ENCODE measurements around the gene EEF1G. TPM values are rescaled to one million over a fixed set of nuclear protein-coding genes. Genes with fewer than 3 reads are reported as not detected.
"Not testable (repeated sequence)": the region's sequence is repeated elsewhere in the genome, so short reads cannot be mapped to it uniquely, and the experiment has no call there.

EEF1G gene
- total RNA-seq, 2 experiments from 2014 or later, result 1,058 to 1,098 TPM

DNA sequence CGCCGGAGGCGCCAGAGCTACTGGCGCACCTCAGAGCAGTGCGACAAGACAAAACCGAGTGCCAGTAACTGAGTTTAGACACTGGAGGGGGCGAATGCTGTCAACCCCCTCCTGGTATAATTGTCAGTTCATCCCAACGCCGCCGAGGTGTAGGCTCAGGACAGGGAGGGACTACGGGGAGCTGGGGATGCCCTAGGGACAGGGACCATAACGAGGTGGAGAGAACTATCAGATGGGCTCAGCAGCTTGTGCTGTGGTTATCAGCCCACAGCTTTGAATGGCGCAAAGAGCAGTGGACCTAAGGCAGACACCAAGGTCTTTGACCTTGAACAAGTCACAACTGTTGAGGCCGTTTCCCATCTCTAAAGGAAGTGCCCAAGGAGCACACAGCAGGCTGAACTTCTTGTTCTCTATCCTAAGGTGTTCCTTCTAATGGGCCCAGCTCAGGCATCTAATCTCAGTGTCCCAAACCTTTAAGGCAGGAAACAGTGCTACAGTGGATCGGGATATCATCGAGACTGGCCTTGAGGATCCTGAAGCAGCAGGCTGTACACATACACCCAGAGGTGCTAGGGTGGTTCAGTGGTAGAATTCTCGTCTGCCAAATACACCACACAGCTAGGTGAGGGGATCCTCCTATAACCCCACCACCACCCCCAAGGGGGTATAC lies 18.6 kb upstream of the EEF1G start:
- peak overlapping the region; percentile 93 for H3K27ac Mint-ChIP-seq
- no peaks in the 10 kb centered on the region for H3K27me3 Mint-ChIP-seq (ENCODE audit: low read depth)
- CTCF ChIA-PET, result interaction anchor here (0.7 to 4.7 kb wide), 49 partner anchors 8 to 271 kb away, joined by 3 to 51 read pairs (median 5); partner anchors contain the start of genes B3GAT3, C11orf98, CSKMT and EEF1G

DNA sequence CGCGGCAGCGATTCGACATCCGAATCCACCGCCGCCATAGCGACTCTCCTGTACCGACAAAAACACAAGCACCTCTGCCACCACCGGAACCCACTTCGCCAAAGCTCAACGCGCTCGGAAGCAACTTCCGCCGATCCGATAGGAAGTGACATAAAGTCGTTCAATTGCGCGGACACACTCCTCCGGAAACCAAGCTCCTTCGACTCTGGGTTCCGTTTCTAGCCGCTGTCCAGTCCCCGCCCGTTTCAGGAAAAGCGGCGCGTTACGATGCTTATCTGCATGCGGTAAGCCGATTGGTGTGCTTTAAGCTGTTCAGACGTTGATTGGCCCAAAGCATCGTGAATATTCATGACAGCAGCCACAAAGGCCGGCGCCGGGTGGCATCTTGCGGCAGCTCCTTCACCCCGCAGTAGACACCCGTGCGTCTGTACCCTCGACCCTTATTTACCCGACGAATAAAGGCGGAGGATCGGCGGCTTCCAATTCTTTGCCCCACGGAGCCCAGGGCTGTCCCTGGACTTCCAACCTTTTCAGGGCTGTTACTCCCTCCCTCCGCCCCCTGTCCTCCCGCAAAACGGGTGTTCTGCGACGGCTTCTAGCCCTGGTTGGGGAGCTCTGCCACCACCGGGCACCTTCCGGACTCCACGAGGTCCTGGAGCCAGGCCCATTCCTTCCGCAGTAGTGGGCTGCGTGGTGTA lies 17.9 kb upstream of the EEF1G start, which contains the start of gene TUT1:
Gene TUT1 (minus strand): TSS at position 76 of the 698 bp plus-strand sequence. CDS start 38 bp downstream, at position 38.
- Mint-ChIP-seq H3K27me3 (ENCODE audit: low read depth) (no peaks in the 10 kb centered on the region), H3K4me3 (peak within 1 kb of the TSS; percentile 91), H3K9me3 (ENCODE audit: insufficient read depth) (no peaks in the 10 kb centered on the region), H3K4me1 (ENCODE audit: low read depth) (peaks cover 55% of the 10 kb centered on the region), H3K27ac (peak within 1 kb of the TSS; percentile 93), H3K36me3 (ENCODE audit: low read depth) (peaks cover 59% of the 10 kb centered on the region)
- peak; percentile 88 for ATAC-seq
- ChIA-PET CTCF (interaction anchor here (0.7 to 4.7 kb wide), 47 partner anchors 8 to 272 kb away, joined by 3 to 51 read pairs (median 5); partner anchors contain the start of genes B3GAT3, C11orf98, CSKMT and EEF1G), POLR2A (interaction anchor here (0.6 to 3.5 kb wide), 54 partner anchors 9 to 1638 kb away, joined by 3 to 69 read pairs (median 6); partner anchors contain the start of genes AHNAK, B3GAT3, C11orf98 and CSKMT)
- peak; percentile 99 for DNase-seq

More for the DNA sequence above, 18.6 kb upstream of the EEF1G start:
- Mint-ChIP-seq H3K36me3 (ENCODE audit: low read depth) (peaks cover 64% of the 10 kb centered on the region), H3K9me3 (ENCODE audit: insufficient read depth) (no peaks in the 10 kb centered on the region), H3K4me3 (peak overlapping the region; percentile 91), H3K4me1 (ENCODE audit: low read depth) (peaks cover 58% of the 10 kb centered on the region)
- ATAC-seq (peak; percentile 7), DNase-seq (no peak)
- POLR2A ChIA-PET, result interaction anchor here (0.6 to 3.5 kb wide), 44 partner anchors 8 to 1638 kb away, joined by 3 to 69 read pairs (median 6); partner anchors contain the start of genes B3GAT3, C11orf98, CSKMT and DNAJC4

DNA sequence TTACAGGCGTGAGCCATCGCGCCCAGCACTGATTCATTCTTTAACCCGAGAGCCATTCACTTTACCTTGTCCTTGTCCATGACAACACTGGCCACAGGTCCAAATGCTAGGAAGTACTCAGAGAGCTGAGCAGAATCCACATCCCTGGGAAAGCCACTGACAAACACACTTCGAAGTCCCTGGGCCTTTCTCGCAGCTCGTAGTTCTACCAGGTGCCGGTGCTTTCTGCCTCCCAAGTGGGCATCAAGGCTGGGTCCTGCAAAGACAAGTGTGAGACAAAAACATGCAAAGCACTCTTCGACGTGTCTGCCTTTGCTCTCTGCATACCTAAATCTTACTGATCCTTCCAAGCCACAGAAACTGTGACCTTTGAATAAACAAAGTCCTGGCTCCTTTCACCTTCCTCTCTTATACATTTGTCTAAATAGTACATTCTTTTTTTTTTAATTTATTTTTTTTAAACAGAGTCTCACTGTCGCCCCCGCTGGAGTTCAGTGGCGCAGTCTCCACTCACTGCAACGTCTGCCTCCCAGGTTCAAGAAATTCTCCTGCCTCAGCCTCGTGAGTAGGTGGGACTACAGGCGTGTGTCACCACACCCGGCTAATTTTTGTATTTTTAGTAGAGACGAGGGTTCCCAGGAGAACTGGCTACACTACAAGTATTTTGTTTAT lies 15.4 kb upstream of the EEF1G start:
- Mint-ChIP-seq H3K27ac (no peak overlapping the region), H3K36me3 (ENCODE audit: low read depth) (peaks cover 40% of the 10 kb centered on the region), H3K27me3 (ENCODE audit: low read depth) (no peaks in the 10 kb centered on the region), H3K4me3 (no peak overlapping the region), H3K4me1 (ENCODE audit: low read depth) (peaks cover 39% of the 10 kb centered on the region), H3K9me3 (ENCODE audit: insufficient read depth) (no peaks in the 10 kb centered on the region)
- ChIA-PET POLR2A (interaction anchor here (0.6 to 1.5 kb wide), 4 partner anchors 15 to 252 kb away, joined by 3 to 5 read pairs (median 4); partner anchors contain the start of gene EEF1G), CTCF (interaction anchor here (0.8 to 1.3 kb wide), 3 partner anchors 12 to 164 kb away, joined by 3 to 6 read pairs (median 6); partner anchors contain the start of gene MTA2)
- no peak for DNase-seq
- ATAC-seq, result no peak

DNA sequence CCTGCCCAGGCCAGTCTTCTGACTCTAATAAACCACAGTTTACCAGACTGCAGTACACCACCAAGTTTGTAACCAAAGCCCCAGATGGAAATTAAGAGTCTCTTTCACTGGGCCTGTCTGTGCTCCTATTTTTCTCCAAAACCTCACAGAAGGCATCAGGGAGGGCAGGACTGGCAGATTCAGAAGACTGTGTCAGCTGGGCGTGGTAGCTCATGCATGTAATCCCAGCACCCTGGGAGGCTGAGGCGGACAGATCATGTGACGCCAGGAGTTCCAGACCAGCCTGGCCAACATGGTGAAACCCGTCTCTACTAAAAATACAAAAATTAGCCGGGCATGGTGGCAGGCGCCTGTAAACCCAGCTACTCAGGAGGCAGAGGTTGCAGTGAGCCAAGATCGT lies 11.7 kb upstream of the EEF1G start:
- H3K9me3 Mint-ChIP-seq (ENCODE audit: insufficient read depth); H3K27ac Mint-ChIP-seq; H3K27me3 Mint-ChIP-seq (ENCODE audit: low read depth); ATAC-seq; H3K4me3 Mint-ChIP-seq; DNase-seq: not testable (repeated sequence)
- Mint-ChIP-seq H3K4me1 (ENCODE audit: low read depth) (peaks cover 10% of the 10 kb centered on the region), H3K36me3 (ENCODE audit: low read depth) (peaks cover 34% of the 10 kb centered on the region)
- ChIA-PET CTCF (interaction anchor here (1.1 to 2.5 kb wide), 3 partner anchors 9 to 160 kb away, joined by 3 to 7 read pairs (median 6); no protein-coding TSS in a partner anchor), POLR2A (interaction anchor here (0.7 to 1.1 kb wide), 2 partner anchors 10 to 15 kb away, joined by 3 to 5 read pairs; no protein-coding TSS in a partner anchor)

DNA sequence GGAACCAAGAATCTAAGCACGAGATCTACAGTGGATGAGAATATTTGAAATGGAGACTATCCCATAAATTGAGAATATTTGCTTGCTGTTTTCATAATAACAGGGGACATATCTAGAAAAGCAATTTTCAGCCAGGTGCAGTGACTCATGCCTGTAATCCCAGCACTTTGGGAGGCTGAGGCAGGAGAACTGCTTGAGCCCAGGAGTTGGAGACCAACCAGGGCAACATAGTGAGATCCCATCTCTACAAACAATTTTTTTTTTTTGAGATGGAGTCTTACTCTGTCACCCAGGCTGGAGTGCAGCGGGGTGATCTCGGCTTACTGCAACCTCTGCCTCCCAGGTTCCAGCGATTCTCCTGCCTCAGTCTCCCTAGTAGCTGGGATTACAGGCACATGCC lies 8.0 kb upstream of the EEF1G start:
- H3K36me3 Mint-ChIP-seq (ENCODE audit: low read depth), result peaks cover 33% of the 10 kb centered on the region
- H3K4me1 Mint-ChIP-seq (ENCODE audit: low read depth); H3K27ac Mint-ChIP-seq; ATAC-seq; H3K4me3 Mint-ChIP-seq; DNase-seq; H3K27me3 Mint-ChIP-seq (ENCODE audit: low read depth); H3K9me3 Mint-ChIP-seq (ENCODE audit: insufficient read depth): not testable (repeated sequence)
- POLR2A ChIA-PET, result interaction anchor here (2.2 kb wide), 1 partner anchor 10 kb away, joined by 10 read pairs; the partner anchor contains the start of gene TUT1
- CTCF ChIA-PET, result interaction anchor here (1.0 to 1.3 kb wide), 2 partner anchors 9 to 752 kb away, joined by 3 read pairs; partner anchors contain the start of gene TUT1

DNA sequence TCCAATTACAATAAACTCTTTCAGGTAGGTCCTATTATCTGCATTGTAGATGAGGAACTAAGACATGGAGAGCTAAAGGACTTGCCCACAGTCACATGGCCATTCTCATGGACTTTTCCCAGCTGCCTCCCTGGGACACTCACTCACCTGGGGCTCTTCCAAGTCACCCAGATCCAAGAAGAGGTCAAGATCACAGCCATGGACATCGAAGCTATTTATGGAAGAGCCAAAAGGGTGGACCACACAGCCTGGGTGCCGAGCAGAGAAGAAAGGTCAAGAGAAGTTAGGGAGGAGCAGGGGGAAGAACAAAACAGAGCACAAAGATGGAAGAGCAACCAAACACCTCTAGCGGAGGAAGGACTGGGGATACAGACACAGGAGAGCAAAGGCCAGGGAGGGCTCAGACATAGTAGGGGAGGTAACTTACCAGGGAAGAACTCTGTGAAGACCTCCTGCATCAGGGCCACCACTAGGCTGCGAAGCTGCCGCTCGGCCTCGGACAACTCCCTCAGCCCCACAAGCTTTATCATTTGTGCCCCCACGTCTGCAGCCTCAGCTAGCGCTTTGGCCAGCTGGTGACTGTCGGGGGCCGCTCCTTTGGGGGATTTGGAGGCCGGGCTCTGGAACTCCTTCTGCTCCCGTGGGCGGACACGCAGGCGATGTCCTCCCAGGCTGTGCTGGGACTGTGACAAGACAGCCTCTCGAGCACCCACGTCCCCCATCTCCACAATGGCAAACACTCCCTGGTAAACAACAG lies 7.4 kb upstream of the EEF1G start:
- no peak overlapping the region for H3K27ac Mint-ChIP-seq
- H3K9me3 Mint-ChIP-seq (ENCODE audit: insufficient read depth), result no peaks in the 10 kb centered on the region
- no peak overlapping the region for H3K4me3 Mint-ChIP-seq
- ChIA-PET POLR2A (interaction anchor here (2.2 kb wide), 1 partner anchor 10 kb away, joined by 10 read pairs; the partner anchor contains the start of gene TUT1), CTCF (interaction anchor here (1.0 to 1.3 kb wide), 2 partner anchors 10 to 752 kb away, joined by 3 read pairs; partner anchors contain the start of gene TUT1)
- peaks cover 2% of the 10 kb centered on the region for H3K4me1 Mint-ChIP-seq (ENCODE audit: low read depth)
- no peak for DNase-seq
- peaks cover 36% of the 10 kb centered on the region for H3K36me3 Mint-ChIP-seq (ENCODE audit: low read depth)
- no peak for ATAC-seq
- H3K27me3 Mint-ChIP-seq (ENCODE audit: low read depth), result no peaks in the 10 kb centered on the region

DNA sequence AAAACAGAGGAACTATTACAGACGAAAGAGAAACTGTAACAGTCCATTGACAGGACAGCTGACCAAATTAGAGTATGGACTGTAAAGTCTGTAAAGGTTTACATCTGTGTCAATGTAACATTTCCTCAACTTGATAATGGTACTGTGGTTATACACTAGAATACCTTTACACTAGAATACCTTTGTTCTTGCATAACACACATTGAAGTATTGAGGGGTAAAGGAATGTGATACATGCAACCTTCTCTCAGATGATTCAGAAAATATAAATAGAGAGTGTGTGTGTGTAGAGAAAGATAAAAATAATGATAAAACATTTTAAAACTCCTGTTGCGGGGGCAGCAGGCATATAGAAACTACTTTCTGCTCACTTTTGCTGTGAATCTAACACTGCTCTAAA lies 5.6 kb upstream of the EEF1G start:
- H3K4me3 Mint-ChIP-seq, result no peak overlapping the region
- ATAC-seq (no peak), DNase-seq (no peak)
- H3K27me3 Mint-ChIP-seq (ENCODE audit: low read depth), result no peaks in the 10 kb centered on the region
- peaks cover 17% of the 10 kb centered on the region for H3K4me1 Mint-ChIP-seq (ENCODE audit: low read depth)
- H3K27ac Mint-ChIP-seq, result no peak overlapping the region
- H3K9me3 Mint-ChIP-seq (ENCODE audit: insufficient read depth), result no peaks in the 10 kb centered on the region
- POLR2A ChIA-PET, result interaction anchor here (2.6 kb wide), 1 partner anchor 12 kb away, joined by 13 read pairs; the partner anchor contains the start of gene TUT1
- peaks cover 40% of the 10 kb centered on the region for H3K36me3 Mint-ChIP-seq (ENCODE audit: low read depth)
- CTCF ChIA-PET, result interaction anchor here (1.2 kb wide), 1 partner anchor 10 kb away, joined by 3 read pairs; no protein-coding TSS in a partner anchor

DNA sequence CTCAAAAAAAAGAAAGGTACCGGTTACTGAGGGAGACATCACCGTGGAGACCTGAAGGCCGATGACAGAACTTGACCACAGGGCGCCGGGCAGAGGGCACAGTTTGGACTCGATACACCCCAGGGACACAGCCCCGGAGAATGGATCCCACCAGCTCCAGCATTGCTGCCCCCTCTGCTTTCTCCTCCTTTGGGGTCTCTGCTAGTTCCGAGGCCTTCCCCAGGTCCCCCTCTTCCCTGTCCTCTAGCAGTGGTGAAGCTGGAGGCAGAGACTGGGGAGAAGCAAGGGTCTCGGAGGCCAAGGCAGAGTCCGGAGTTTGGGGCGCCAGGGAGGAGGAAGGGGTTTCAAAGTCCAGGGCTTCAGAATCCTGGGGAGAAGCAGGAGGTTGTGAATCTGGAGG lies 4.8 kb upstream of the EEF1G start:
- POLR2A ChIA-PET, result interaction anchor here (2.6 kb wide), 1 partner anchor 13 kb away, joined by 13 read pairs; the partner anchor contains the start of gene TUT1
- Mint-ChIP-seq H3K27me3 (ENCODE audit: low read depth) (no peaks in the 10 kb centered on the region), H3K27ac (no peak overlapping the region), H3K4me1 (ENCODE audit: low read depth) (peaks cover 17% of the 10 kb centered on the region), H3K36me3 (ENCODE audit: low read depth) (peaks cover 43% of the 10 kb centered on the region), H3K9me3 (ENCODE audit: insufficient read depth) (no peaks in the 10 kb centered on the region), H3K4me3 (no peak overlapping the region)
- DNase-seq, result no peak
- ATAC-seq, result no peak
- CTCF ChIA-PET, result no interaction called here

DNA sequence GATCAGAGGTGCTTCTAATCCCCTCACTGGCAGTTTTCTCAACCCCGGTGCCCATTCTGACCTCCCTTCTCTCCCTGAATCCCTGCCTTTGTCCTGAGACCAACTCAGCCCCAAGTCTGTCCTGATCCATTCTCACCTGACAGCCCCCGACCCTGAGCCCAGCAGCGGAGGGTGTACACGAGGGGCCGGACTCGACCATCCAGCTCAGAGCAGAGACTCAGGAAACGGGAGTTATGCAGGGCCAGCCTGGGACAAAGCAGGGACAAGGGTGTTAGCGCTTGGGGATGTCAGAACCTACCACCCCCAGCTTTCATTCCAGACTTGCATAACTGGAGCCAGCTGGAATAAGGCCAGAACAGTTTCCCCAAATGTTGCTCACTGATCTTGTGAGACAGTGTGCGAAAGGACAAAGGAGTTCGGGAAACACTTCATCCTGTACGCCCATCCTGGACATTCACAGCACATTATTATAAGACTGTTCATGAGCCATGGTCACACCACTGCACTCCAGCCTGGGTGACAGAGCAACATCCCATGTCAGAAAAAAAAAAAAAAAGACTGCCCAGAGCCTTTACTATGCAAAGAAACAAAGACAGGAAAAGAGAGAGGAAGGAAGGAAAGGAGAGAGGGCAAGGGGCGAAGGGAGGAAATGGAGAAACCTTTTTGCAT lies 3.5 kb upstream of the EEF1G start:
- peaks cover 26% of the 10 kb centered on the region for H3K4me1 Mint-ChIP-seq (ENCODE audit: low read depth)
- H3K27ac Mint-ChIP-seq, result no peak overlapping the region
- no peak for ATAC-seq
- H3K9me3 Mint-ChIP-seq (ENCODE audit: insufficient read depth), result no peaks in the 10 kb centered on the region
- ChIA-PET POLR2A (interaction anchor here (0.6 to 2.6 kb wide), 3 partner anchors 14 to 264 kb away, joined by 3 to 13 read pairs (median 4); partner anchors contain the start of gene TUT1), CTCF (interaction anchor here (0.9 to 1.5 kb wide), 3 partner anchors 8 to 17 kb away, joined by 3 read pairs; no protein-coding TSS in a partner anchor)
- no peak overlapping the region for H3K4me3 Mint-ChIP-seq
- no peak for DNase-seq
- peaks cover 53% of the 10 kb centered on the region for H3K36me3 Mint-ChIP-seq (ENCODE audit: low read depth)
- H3K27me3 Mint-ChIP-seq (ENCODE audit: low read depth), result no peaks in the 10 kb centered on the region

DNA sequence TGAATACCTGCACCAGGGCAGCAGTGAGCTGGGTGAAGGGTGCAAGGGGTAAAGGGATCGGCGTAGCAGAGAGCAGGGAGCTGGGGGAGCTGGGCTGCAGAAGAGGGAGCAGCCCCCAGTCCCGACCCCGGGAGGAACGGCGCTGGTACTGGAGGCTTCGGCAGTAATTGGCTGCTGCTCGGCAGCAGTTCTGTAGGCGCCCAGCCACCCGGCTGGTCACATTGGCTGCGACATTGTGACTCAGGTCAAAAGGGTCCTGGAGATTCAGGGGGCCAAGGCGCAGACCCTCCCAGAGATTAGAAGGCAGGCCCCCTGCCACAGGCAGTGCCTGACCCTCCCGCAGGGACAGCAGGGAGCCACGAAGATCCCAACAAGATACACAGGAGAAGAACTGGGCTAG lies 2.1 kb upstream of the EEF1G start:
- no peak for ATAC-seq
- H3K27ac Mint-ChIP-seq, result no peak overlapping the region

More for the DNA sequence above, 2.1 kb upstream of the EEF1G start:
- DNase-seq, result no peak
- H3K27me3 Mint-ChIP-seq (ENCODE audit: low read depth), result no peaks in the 10 kb centered on the region
- peaks cover 40% of the 10 kb centered on the region for H3K4me1 Mint-ChIP-seq (ENCODE audit: low read depth)
- peaks cover 60% of the 10 kb centered on the region for H3K36me3 Mint-ChIP-seq (ENCODE audit: low read depth)
- POLR2A ChIA-PET, result interaction anchor here (0.6 to 3.9 kb wide), 2 partner anchors 16 to 279 kb away, joined by 3 to 58 read pairs; partner anchors contain the start of gene TUT1
- CTCF ChIA-PET, result interaction anchor here (1.5 to 2.9 kb wide), 2 partner anchors 10 to 151 kb away, joined by 3 to 26 read pairs; no protein-coding TSS in a partner anchor
- H3K4me3 Mint-ChIP-seq, result peak overlapping the region; percentile 99
- H3K9me3 Mint-ChIP-seq (ENCODE audit: insufficient read depth), result no peaks in the 10 kb centered on the region
